ENCODE results near the gene ANKRD10.

ANKRD10 gene

DNA sequence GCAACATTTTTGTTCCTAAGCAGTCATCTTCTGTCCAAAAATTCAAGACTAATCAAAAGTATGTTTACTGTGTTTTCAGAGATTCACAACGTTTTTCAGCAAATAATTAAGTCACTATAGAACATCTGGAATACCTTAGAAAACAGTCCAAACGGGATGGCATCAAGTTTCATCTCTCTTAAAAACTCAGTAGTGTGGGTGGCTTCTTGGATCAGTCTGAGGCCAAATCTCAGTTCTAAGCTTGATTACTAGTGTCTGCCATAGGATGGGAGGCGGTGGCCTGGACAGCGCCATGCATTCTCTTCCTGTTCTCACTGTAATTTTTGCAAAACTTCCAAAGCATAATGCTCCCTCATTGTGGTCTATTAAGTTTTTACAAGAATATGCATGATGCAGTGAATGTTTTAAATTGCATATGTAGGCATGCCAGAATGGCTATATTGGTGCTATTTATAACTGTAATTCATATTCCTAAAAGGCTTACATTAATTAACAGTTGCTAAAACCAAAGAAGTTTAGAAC, 37.1 kb downstream of the ANKRD10 start:
- H3K4ac ChIP-seq (ENCODE audit: low read depth, low read length), result no peak overlapping the region
- no peak overlapping the region for H3K9ac ChIP-seq (ENCODE audit: low read length)
- H3K79me2 ChIP-seq (ENCODE audit: control insufficient read depth, insufficient read depth, low read length, poor library complexity), result no peaks in the 10 kb centered on the region
- no peak overlapping the region for H3K4me3 ChIP-seq (ENCODE audit: low read depth, low read length)
- WGBS (ENCODE audit: extremely low coverage, insufficient coverage, insufficient read length), result no CpG with 5 or more reads among the region's 4 CpGs
- DNase-seq, result no peak
- no peak overlapping the region for H4K8ac ChIP-seq (ENCODE audit: low read depth, low read length)
- H3K14ac ChIP-seq (ENCODE audit: low read length), result no peak overlapping the region
- no peak overlapping the region for H3K23ac ChIP-seq (ENCODE audit: low read length)
- no peaks in the 10 kb centered on the region for H3K27me3 ChIP-seq (ENCODE audit: insufficient read depth, low read length)
- peaks cover 5 to 7% of the 10 kb centered on the region in 2 experiments for H3K36me3 ChIP-seq (ENCODE audit: control insufficient read depth in 1 of 2, insufficient read depth in 2 of 2, low read length in 2 of 2)
- H3K79me1 ChIP-seq (ENCODE audit: low read length), result no peaks in the 10 kb centered on the region
- no peak overlapping the region for H4K91ac ChIP-seq (ENCODE audit: low read depth, low read length)
- H2AK5ac ChIP-seq (ENCODE audit: low read length), result no peak overlapping the region
- no peak overlapping the region for H2BK120ac ChIP-seq (ENCODE audit: insufficient read depth, low read length, poor library complexity)
- H2BK12ac ChIP-seq (ENCODE audit: low read length), result no peak overlapping the region
- H2BK5ac ChIP-seq (ENCODE audit: low read depth, low read length, poor library complexity), result no peak overlapping the region
- no peak overlapping the region for H2AFZ ChIP-seq (ENCODE audit: insufficient read depth, low read length, poor library complexity)
- no peak overlapping the region for H3K4me2 ChIP-seq (ENCODE audit: low read length)
- H3K18ac ChIP-seq (ENCODE audit: low read length), result no peak overlapping the region
- peaks cover 2 to 3% of the 10 kb centered on the region in 2 experiments for H3K4me1 ChIP-seq (ENCODE audit: control insufficient read depth in 1 of 2, insufficient read depth in 2 of 2, low read length in 2 of 2)
- no peak overlapping the region for H4K12ac ChIP-seq (ENCODE audit: low read depth, low read length)
- H3K9me3 ChIP-seq (ENCODE audit: insufficient read depth, low read depth, low read length), result no peaks in the 10 kb centered on the region
- no peak overlapping the region for H3K27ac ChIP-seq (ENCODE audit: low read depth, low read length)

DNA sequence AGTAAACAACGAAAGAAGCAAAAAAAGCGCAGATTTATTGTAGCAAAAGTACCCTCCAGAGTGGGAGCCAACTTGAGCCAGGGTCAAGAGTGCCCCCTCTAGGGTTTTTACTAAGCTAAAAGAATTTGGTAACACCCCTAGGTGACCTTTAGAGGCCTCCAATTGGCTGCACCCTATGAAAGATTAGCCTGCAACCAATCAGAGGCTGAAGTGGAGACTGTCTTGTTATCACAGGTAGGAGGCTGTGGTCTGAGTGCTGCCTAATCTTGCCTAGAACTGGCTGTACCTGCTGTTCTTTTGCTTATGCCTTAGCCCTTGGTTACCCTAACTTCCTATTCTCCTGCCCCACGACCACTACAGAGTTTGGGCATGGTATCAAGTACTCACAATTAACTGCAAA, 38.3 kb downstream of the ANKRD10 start:
- Histone ChIP-seq H3K4me3 (ENCODE audit: low read depth, low read length) (no peak overlapping the region), H3K18ac (ENCODE audit: low read length) (no peak overlapping the region), H3K4me2 (ENCODE audit: low read length) (no peak overlapping the region), H2AK5ac (ENCODE audit: low read length) (no peak overlapping the region), H3K9me3 (ENCODE audit: insufficient read depth, low read depth, low read length) (peaks cover 5% of the 10 kb centered on the region), H3K14ac (ENCODE audit: low read length) (no peak overlapping the region), H3K4me1 (ENCODE audit: control insufficient read depth in 1 of 2, insufficient read depth in 2 of 2, low read length in 2 of 2) (peaks cover 2 to 3% of the 10 kb centered on the region in 2 experiments), H2AFZ (ENCODE audit: insufficient read depth, low read length, poor library complexity) (no peak overlapping the region), H3K4ac (ENCODE audit: low read depth, low read length) (no peak overlapping the region), H3K9ac (ENCODE audit: low read length) (no peak overlapping the region), H4K12ac (ENCODE audit: low read depth, low read length) (no peak overlapping the region), H3K79me1 (ENCODE audit: low read length) (no peaks in the 10 kb centered on the region), H4K8ac (ENCODE audit: low read depth, low read length) (no peak overlapping the region), H3K27ac (ENCODE audit: low read depth, low read length) (no peak overlapping the region), H2BK12ac (ENCODE audit: low read length) (no peak overlapping the region), H3K27me3 (ENCODE audit: insufficient read depth, low read length) (no peaks in the 10 kb centered on the region), H2BK5ac (ENCODE audit: low read depth, low read length, poor library complexity) (no peak overlapping the region), H4K91ac (ENCODE audit: low read depth, low read length) (no peak overlapping the region), H3K36me3 (ENCODE audit: control insufficient read depth in 1 of 2, insufficient read depth in 2 of 2, low read length in 2 of 2) (peaks cover 5 to 7% of the 10 kb centered on the region in 2 experiments), H3K79me2 (ENCODE audit: control insufficient read depth, insufficient read depth, low read length, poor library complexity) (no peaks in the 10 kb centered on the region), H2BK120ac (ENCODE audit: insufficient read depth, low read length, poor library complexity) (no peak overlapping the region), H3K23ac (ENCODE audit: low read length) (no peak overlapping the region)
- WGBS (ENCODE audit: extremely low coverage, insufficient coverage, insufficient read length), result no CpG with 5 or more reads among the region's 3 CpGs
- no peak for DNase-seq

DNA sequence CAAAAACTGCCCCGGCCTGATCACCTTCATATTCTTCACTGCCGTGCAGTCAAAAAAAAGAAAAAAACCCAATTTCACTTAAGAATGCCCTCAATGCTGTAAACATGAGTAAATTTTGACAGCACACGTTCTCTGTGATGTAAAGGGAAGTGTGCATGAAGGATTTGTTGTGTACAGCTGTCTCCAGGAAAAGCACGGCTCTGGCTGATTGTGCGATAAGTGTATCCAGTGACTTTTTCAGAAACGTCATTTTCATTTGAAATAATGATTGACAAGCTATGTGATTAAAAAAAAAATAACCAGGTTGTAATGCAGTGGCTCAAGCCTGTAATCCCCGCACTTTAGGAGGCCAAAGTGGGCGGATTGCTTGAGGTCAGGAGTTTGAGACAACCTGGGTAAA, 39.6 kb downstream of the ANKRD10 start:
- Histone ChIP-seq H3K4me1 (ENCODE audit: control insufficient read depth in 1 of 2, insufficient read depth in 2 of 2, low read length in 2 of 2) (peaks cover 6 to 8% of the 10 kb centered on the region in 2 experiments), H3K18ac (ENCODE audit: low read length) (no peak overlapping the region), H3K4ac (ENCODE audit: low read depth, low read length) (no peak overlapping the region), H3K9ac (ENCODE audit: low read length) (no peak overlapping the region), H2BK12ac (ENCODE audit: low read length) (no peak overlapping the region), H3K9me3 (ENCODE audit: insufficient read depth, low read depth, low read length) (peaks cover 5% of the 10 kb centered on the region), H4K12ac (ENCODE audit: low read depth, low read length) (no peak overlapping the region), H3K14ac (ENCODE audit: low read length) (no peak overlapping the region), H3K36me3 (ENCODE audit: control insufficient read depth in 1 of 2, insufficient read depth in 2 of 2, low read length in 2 of 2) (peaks cover 5% of the 10 kb centered on the region in 2 experiments), H3K4me3 (ENCODE audit: low read depth, low read length) (no peak overlapping the region), H4K91ac (ENCODE audit: low read depth, low read length) (no peak overlapping the region), H3K23ac (ENCODE audit: low read length) (no peak overlapping the region), H3K4me2 (ENCODE audit: low read length) (peak overlapping the region; percentile 48), H2BK120ac (ENCODE audit: insufficient read depth, low read length, poor library complexity) (no peak overlapping the region), H2AK5ac (ENCODE audit: low read length) (no peak overlapping the region), H2AFZ (ENCODE audit: insufficient read depth, low read length, poor library complexity) (no peak overlapping the region), H2BK5ac (ENCODE audit: low read depth, low read length, poor library complexity) (no peak overlapping the region), H3K27ac (ENCODE audit: low read depth, low read length) (no peak overlapping the region), H3K79me2 (ENCODE audit: control insufficient read depth, insufficient read depth, low read length, poor library complexity) (no peaks in the 10 kb centered on the region), H4K8ac (ENCODE audit: low read depth, low read length) (no peak overlapping the region), H3K27me3 (ENCODE audit: insufficient read depth, low read length) (no peaks in the 10 kb centered on the region), H3K79me1 (ENCODE audit: low read length) (peaks cover 4% of the 10 kb centered on the region)
- WGBS (ENCODE audit: extremely low coverage, insufficient coverage, insufficient read length), result no CpG with 5 or more reads among the region's 8 CpGs
- DNase-seq, result no peak

DNA sequence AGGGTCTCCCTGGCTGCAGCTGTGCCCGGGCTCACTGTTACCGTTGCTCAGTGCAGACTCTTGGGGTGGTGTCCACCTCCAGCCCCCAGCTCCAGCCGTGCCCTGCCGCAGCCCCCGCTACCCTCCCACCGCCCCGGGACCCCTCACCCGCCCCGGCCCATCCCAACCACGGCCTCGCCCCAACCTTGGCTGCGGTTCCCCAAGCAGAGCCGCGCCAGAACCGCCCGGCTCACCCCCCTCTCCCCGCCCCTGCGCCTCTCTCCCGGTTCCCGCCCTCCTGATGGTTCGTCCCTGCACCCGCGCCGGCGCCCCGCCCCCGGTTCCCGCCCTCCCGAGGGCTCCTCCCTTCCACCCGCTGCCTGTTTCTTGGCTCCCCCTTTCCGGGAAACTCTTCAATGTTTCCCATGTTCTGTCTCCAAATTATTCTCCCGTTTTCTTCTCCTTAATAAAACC, 40.3 kb downstream of the ANKRD10 start:
- no peak overlapping the region for H2AK5ac ChIP-seq (ENCODE audit: low read length)
- H2BK12ac ChIP-seq (ENCODE audit: low read length), result no peak overlapping the region
- H3K18ac ChIP-seq (ENCODE audit: low read length), result no peak overlapping the region
- H3K14ac ChIP-seq (ENCODE audit: low read length), result no peak overlapping the region
- no CpG with 5 or more reads among the region's 32 CpGs for WGBS (ENCODE audit: extremely low coverage, insufficient coverage, insufficient read length)
- H3K9ac ChIP-seq (ENCODE audit: low read length), result no peak overlapping the region
- H3K27me3 ChIP-seq (ENCODE audit: insufficient read depth, low read length), result no peaks in the 10 kb centered on the region
- peaks cover 11 to 14% of the 10 kb centered on the region in 2 experiments for H3K4me1 ChIP-seq (ENCODE audit: control insufficient read depth in 1 of 2, insufficient read depth in 2 of 2, low read length in 2 of 2)
- no peak overlapping the region for H2BK5ac ChIP-seq (ENCODE audit: low read depth, low read length, poor library complexity)
- H3K79me1 ChIP-seq (ENCODE audit: low read length), result peaks cover 9% of the 10 kb centered on the region
- H4K8ac ChIP-seq (ENCODE audit: low read depth, low read length), result no peak overlapping the region
- peak; percentile 17 to 70 for DNase-seq
- H2AFZ ChIP-seq (ENCODE audit: insufficient read depth, low read length, poor library complexity), result no peak overlapping the region
- H3K36me3 ChIP-seq (ENCODE audit: control insufficient read depth in 1 of 2, insufficient read depth in 2 of 2, low read length in 2 of 2), result peaks cover 1 to 2% of the 10 kb centered on the region in 2 experiments
- H4K12ac ChIP-seq (ENCODE audit: low read depth, low read length), result no peak overlapping the region
- no peak overlapping the region for H3K23ac ChIP-seq (ENCODE audit: low read length)
- no peak overlapping the region for H2BK120ac ChIP-seq (ENCODE audit: insufficient read depth, low read length, poor library complexity)
- no peaks in the 10 kb centered on the region for H3K79me2 ChIP-seq (ENCODE audit: control insufficient read depth, insufficient read depth, low read length, poor library complexity)
- H4K91ac ChIP-seq (ENCODE audit: low read depth, low read length), result no peak overlapping the region
- H3K9me3 ChIP-seq (ENCODE audit: insufficient read depth, low read depth, low read length), result peaks cover 5% of the 10 kb centered on the region
- H3K4me2 ChIP-seq (ENCODE audit: low read length), result peak overlapping the region; percentile 48
- no peak overlapping the region for H3K27ac ChIP-seq (ENCODE audit: low read depth, low read length)
- no peak overlapping the region for H3K4ac ChIP-seq (ENCODE audit: low read depth, low read length)
- H3K4me3 ChIP-seq (ENCODE audit: low read depth, low read length), result peak overlapping the region; percentile 57
